ENCODE results near the gene GALNT2. TPM values are rescaled to one million over a fixed set of nuclear protein-coding genes. Genes with fewer than 3 reads are reported as not detected.

Gene GALNT2
- polyA plus RNA-seq, 6 donors from 2014 or later = 15.1 to 22.4 (median 17.5) TPM

DNA sequence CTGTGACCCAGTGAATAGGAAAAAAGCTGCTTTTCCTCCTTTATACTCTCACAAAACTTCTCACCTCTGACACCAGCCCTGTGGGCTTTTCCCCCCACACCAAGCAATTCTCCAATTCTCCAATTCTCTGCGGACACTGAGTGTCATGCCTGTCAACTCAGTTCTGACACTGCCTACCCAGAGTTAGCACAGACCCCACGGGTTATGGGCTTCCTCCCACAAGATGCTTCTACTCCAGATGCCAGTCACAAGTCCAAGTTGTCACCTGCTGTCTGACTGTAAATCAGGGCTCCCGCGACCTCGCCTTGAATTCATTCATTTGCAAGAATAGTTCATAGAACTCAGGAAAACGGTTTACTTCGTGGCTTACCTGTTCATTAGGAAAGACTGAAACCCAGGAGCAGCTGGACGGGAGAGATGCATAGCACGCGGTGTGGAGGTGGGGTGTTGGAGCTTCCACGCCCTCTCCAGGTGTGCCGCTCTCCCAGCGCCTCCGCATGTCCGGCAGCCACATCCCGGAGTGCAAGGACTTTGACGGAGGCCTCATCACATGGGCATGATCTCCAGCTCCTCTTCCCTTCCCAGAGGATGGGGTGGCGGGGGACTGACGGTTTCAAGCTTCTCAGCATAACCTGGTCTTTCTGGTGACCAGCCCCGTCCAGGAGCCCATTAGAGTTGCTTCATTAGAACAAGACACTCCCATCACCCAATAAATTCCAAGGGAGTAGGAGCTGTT is 204.4 kb downstream of the GALNT2 start:
- Mint-ChIP-seq H3K36me3 (peaks cover 8 to 9% of the 10 kb centered on the region in 2 donors), H3K4me3 (peak overlapping the region in 7 of 8 donors; percentile 29 to 75 (median 52)), H3K27me3 (no peaks in the 10 kb centered on the region), H3K9me3 (no peaks in the 10 kb centered on the region), H3K4me1 (peaks cover 41 to 72% (median 44%) of the 10 kb centered on the region in 3 donors), H3K27ac (peak overlapping the region; percentile 30 to 94 (median 83))
- ATAC-seq (ENCODE audit: low read depth in 2 of 2) (no peak), DNase-seq (no peak)

- no peak for ATAC-seq (ENCODE audit: low read depth in 2 of 2)
- no peak overlapping the region for H3K4me3 Mint-ChIP-seq
- H3K27me3 Mint-ChIP-seq = no peaks in the 10 kb centered on the region
- H3K4me1 Mint-ChIP-seq = peaks cover 52 to 82% (median 52%) of the 10 kb centered on the region in 3 donors
- H3K9me3 Mint-ChIP-seq = no peaks in the 10 kb centered on the region
- no peak for DNase-seq
- peaks cover 0 to 1% of the 10 kb centered on the region in 2 donors for H3K36me3 Mint-ChIP-seq
- H3K27ac Mint-ChIP-seq = peak overlapping the region in 5 of 6 donors; percentile 66 to 93 (median 86)
Observed at GRCh38 chr1:230272557-230272956, 205.5 kb downstream of the GALNT2 start.

GRCh38 chr1:230273141-230273710 is 206.2 kb downstream of the GALNT2 start:
- ATAC-seq (ENCODE audit: low read depth in 2 of 2) (no peak), DNase-seq (no peak)
- Mint-ChIP-seq H3K9me3 (no peaks in the 10 kb centered on the region), H3K27ac (peak overlapping the region; percentile 72 to 94 (median 86)), H3K4me1 (peaks cover 51 to 82% (median 58%) of the 10 kb centered on the region in 3 donors), H3K27me3 (no peaks in the 10 kb centered on the region), H3K36me3 (peaks cover 0 to 5% of the 10 kb centered on the region in 2 donors), H3K4me3 (peak overlapping the region in 3 of 8 donors; percentile 36 to 61 (median 54))

DNA sequence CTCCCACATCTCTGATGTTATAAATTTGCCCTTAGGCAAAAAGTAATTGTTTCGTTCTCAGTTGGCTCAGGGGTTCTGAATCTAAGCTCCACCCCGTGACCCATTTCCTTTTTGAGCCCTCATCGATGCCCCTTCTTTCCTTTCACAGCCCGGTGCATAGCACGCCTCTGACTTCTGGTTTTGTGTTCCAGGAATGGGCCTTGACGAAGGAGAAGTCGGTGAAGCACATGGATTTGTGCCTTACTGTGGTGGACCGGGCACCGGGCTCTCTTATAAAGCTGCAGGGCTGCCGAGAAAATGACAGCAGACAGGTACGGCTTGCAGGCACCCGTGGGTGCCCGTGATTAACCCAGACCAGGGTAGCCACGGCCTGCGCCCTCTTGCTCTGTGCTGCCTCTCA is 207.2 kb downstream of the GALNT2 start:
- H3K9me3 Mint-ChIP-seq = no peaks in the 10 kb centered on the region
- no peaks in the 10 kb centered on the region for H3K27me3 Mint-ChIP-seq
- ATAC-seq (ENCODE audit: low read depth in 2 of 2) (peak; percentile 58 to 63), DNase-seq (peak; percentile 43)
- peaks cover 62 to 86% (median 69%) of the 10 kb centered on the region in 3 donors for H3K4me1 Mint-ChIP-seq
- H3K27ac Mint-ChIP-seq = peak overlapping the region; percentile 57 to 89 (median 80)
- H3K36me3 Mint-ChIP-seq = peaks cover 0 to 5% of the 10 kb centered on the region in 2 donors
- peak overlapping the region; percentile 40 to 90 (median 86) for H3K4me3 Mint-ChIP-seq

- ATAC-seq (ENCODE audit: low read depth in 2 of 2) (no peak), DNase-seq (no peak)
- H3K27ac Mint-ChIP-seq = peak overlapping the region; percentile 21 to 87 (median 78)
- H3K4me3 Mint-ChIP-seq = peak overlapping the region in 6 of 8 donors; percentile 63 to 79 (median 72)
- H3K27me3 Mint-ChIP-seq = no peaks in the 10 kb centered on the region
- no peaks in the 10 kb centered on the region for H3K9me3 Mint-ChIP-seq
- peaks cover 62 to 87% (median 78%) of the 10 kb centered on the region in 3 donors for H3K4me1 Mint-ChIP-seq
- peaks cover 5 to 6% of the 10 kb centered on the region in 2 donors for H3K36me3 Mint-ChIP-seq
Observed at GRCh38 chr1:230276401-230276800, 209.4 kb downstream of the GALNT2 start.

DNA sequence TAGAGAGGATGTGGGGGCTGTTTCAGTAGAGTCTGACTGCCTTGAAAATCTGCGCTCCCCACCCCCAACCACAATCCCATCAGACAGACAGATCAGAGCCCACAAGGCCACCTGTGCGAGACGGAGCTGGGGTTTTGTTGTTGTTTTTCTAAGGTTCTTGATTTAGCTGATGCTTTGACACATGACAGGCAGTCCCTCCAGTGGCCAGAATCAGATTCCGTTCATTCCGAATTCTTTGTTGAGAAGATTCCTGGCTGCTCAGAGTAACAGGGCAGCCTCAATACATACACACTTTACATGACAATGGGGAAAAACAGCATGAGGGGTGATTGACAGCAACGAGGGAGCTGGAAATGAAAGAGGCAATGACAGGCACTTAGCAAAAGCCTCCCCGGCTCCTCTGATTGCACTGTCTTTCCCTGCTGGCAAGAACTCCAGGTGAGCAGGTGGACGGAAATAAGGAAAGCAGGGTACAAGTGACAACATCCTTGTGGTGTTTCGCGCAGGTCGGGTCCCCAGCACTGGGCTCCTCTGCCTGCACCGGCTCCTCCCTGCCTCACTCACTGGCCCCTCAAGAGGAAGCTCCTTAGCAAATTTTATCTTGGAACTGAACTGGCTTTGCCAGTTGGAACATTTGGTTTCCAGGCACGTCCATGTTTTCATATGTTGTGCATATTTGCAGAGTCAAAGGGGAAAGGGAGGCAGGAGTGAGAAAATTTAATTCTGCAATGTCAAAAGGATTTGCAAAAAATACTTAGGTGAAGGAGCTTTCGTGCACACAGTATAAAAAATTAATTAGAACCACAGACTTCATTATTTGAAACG is 210.4 kb downstream of the GALNT2 start:
- peak overlapping the region in 5 of 6 donors; percentile 51 to 95 (median 79) for H3K27ac Mint-ChIP-seq
- peaks cover 68 to 88% (median 83%) of the 10 kb centered on the region in 3 donors for H3K4me1 Mint-ChIP-seq
- no peaks in the 10 kb centered on the region for H3K9me3 Mint-ChIP-seq
- H3K27me3 Mint-ChIP-seq = no peaks in the 10 kb centered on the region
- peak overlapping the region; percentile 30 to 79 (median 72) for H3K4me3 Mint-ChIP-seq
- ATAC-seq (ENCODE audit: low read depth in 2 of 2) = peak; percentile 62 to 67
- H3K36me3 Mint-ChIP-seq = peaks cover 5 to 6% of the 10 kb centered on the region in 2 donors
- peak; percentile 58 for DNase-seq

DNA sequence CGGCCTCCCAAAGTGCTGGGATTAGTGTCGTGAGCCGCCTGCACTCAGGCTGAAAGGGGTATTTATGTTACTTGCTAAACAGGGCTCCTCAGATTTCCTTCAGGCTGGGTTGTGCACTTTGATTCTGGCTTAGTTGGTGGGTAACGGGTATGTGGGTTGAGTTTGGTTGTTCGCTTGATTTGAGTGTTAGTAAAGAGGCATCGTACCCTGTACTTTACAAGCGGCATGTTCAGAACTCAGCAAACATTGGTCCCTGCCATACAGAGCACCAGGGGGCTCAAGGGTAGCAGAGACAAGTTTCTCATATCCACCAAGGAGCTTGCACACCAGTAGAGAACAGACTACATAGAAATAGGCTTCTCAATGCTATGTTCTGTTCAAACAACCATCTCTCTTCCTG is 211.3 kb downstream of the GALNT2 start:
- Mint-ChIP-seq H3K36me3 (peaks cover 5 to 6% of the 10 kb centered on the region in 2 donors), H3K9me3 (no peaks in the 10 kb centered on the region), H3K27me3 (no peaks in the 10 kb centered on the region), H3K27ac (peak overlapping the region; percentile 47 to 95 (median 80)), H3K4me3 (peak overlapping the region in 7 of 8 donors; percentile 45 to 84 (median 63)), H3K4me1 (peaks cover 62 to 88% (median 75%) of the 10 kb centered on the region in 3 donors)
- DNase-seq = no peak
- no peak for ATAC-seq (ENCODE audit: low read depth in 2 of 2)

GRCh38 chr1:230278871-230279582 is 212.0 kb downstream of the GALNT2 start:
- peak overlapping the region; percentile 48 to 84 (median 68) for H3K4me3 Mint-ChIP-seq
- H3K27ac Mint-ChIP-seq = peak overlapping the region; percentile 47 to 95 (median 82)
- peaks cover 60 to 88% (median 73%) of the 10 kb centered on the region in 3 donors for H3K4me1 Mint-ChIP-seq
- no peaks in the 10 kb centered on the region for H3K9me3 Mint-ChIP-seq
- no peak for DNase-seq
- H3K27me3 Mint-ChIP-seq = no peaks in the 10 kb centered on the region
- no peak for ATAC-seq (ENCODE audit: low read depth in 2 of 2)
- H3K36me3 Mint-ChIP-seq = peaks cover 5 to 6% of the 10 kb centered on the region in 2 donors

- DNase-seq = no peak
- peak overlapping the region in 7 of 8 donors; percentile 38 to 84 (median 66) for H3K4me3 Mint-ChIP-seq
- H3K9me3 Mint-ChIP-seq = no peaks in the 10 kb centered on the region
- H3K27ac Mint-ChIP-seq = peak overlapping the region in 5 of 6 donors; percentile 16 to 95 (median 78)
- no peaks in the 10 kb centered on the region for H3K27me3 Mint-ChIP-seq
- peaks cover 5 to 6% of the 10 kb centered on the region in 2 donors for H3K36me3 Mint-ChIP-seq
- peaks cover 56 to 88% (median 74%) of the 10 kb centered on the region in 3 donors for H3K4me1 Mint-ChIP-seq
- no peak for ATAC-seq (ENCODE audit: low read depth in 2 of 2)
Observed at GRCh38 chr1:230279583-230279945, 212.5 kb downstream of the GALNT2 start.

DNA sequence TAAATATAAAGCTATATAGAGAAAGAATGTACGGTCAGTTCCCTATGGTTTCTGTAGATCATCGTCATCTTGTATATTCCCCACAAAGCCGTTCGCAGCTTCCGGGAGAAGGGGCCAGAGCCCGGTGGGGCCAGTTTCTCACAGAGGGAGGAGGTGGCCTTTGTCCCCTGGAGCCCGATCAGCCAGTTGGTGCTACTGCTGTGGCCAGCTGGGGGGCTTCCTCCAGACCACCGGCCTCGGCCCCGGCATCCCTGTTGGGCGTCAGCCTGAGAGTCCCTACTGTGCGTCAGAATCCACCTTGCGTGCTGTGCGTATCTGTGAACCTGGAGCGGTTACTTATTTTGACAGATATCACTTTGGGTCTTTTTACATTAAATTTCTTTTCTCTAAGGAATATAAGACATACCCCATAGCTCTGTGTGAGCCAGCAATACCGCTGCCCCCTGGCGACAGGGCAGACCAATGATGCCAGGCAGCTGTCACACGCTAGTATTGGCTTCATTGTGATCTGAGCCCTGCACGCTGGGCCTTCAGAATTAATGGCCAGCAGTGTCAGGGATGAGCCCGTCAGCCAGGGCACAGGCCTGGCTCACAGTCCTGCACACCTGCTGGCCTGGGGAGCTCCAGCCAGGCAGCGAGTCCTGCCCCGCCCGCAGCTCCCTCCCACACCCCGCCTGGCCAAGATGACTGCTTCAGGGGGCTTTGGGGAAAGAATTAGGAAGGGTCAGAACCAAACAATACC is 213.2 kb downstream of the GALNT2 start:
- ATAC-seq (ENCODE audit: low read depth in 2 of 2) (no peak), DNase-seq (no peak)
- Mint-ChIP-seq H3K36me3 (peaks cover 5 to 6% of the 10 kb centered on the region in 2 donors), H3K27me3 (no peaks in the 10 kb centered on the region), H3K9me3 (no peaks in the 10 kb centered on the region), H3K4me1 (peaks cover 58 to 91% (median 79%) of the 10 kb centered on the region in 3 donors), H3K4me3 (peak overlapping the region in 6 of 8 donors; percentile 38 to 84 (median 67)), H3K27ac (peak overlapping the region in 5 of 6 donors; percentile 27 to 95 (median 78))

DNA sequence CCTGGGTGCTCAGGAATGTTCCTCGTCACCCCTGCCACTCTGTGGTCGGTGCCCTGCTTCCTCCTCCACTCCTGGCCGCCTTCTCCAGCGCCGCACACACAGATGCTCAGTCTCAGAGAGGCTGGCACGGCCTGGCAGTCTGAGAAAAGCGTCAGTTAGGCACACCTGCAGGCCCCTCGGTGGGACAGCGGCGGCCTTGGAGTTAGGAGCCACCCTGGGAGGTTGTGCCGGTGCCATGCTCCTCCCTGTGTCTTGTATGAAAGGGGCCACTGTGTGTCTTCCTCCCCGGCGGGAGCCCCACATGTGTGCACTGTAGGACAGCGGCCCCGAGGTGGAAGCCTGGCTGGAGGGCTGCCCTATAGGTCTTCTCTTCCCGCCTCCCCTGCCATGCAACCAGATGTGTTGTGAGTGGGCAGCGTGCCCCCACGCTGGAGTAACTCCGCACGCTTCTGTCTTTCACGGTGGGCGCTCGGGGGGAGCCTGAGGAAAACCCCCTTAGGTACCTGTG is 213.9 kb downstream of the GALNT2 start:
- peaks cover 58 to 91% (median 79%) of the 10 kb centered on the region in 3 donors for H3K4me1 Mint-ChIP-seq
- peak overlapping the region in 5 of 6 donors; percentile 70 to 95 (median 78) for H3K27ac Mint-ChIP-seq
- no peaks in the 10 kb centered on the region for H3K27me3 Mint-ChIP-seq
- no peak for DNase-seq
- H3K9me3 Mint-ChIP-seq = no peaks in the 10 kb centered on the region
- H3K4me3 Mint-ChIP-seq = peak overlapping the region in 7 of 8 donors; percentile 15 to 89 (median 69)
- ATAC-seq (ENCODE audit: low read depth in 2 of 2) = peak; percentile 9 to 22
- H3K36me3 Mint-ChIP-seq = peaks cover 5 to 6% of the 10 kb centered on the region in 2 donors

- no peak for ATAC-seq (ENCODE audit: low read depth in 2 of 2)
- Mint-ChIP-seq H3K36me3 (peaks cover 5 to 6% of the 10 kb centered on the region in 2 donors), H3K4me3 (peak overlapping the region in 6 of 8 donors; percentile 17 to 89 (median 79)), H3K9me3 (no peaks in the 10 kb centered on the region), H3K4me1 (peaks cover 52 to 86% (median 81%) of the 10 kb centered on the region in 3 donors), H3K27ac (peak overlapping the region; percentile 43 to 95 (median 77)), H3K27me3 (no peaks in the 10 kb centered on the region)
- DNase-seq = no peak
Observed at GRCh38 chr1:230281556-230281955, 214.5 kb downstream of the GALNT2 start.

All from naive B cell (primary cell).